ENCODE measurements around the gene SPATA31A3.
"Not testable (repeated sequence)": the region's sequence is repeated elsewhere in the genome, so short reads cannot be mapped to it uniquely, and the experiment has no call there.

SPATA31A3 gene

GRCh38 chr9:66992450-66992849 is at the start of gene SPATA31A3:
TSS of gene SPATA31A3 (minus strand) at chr9:66992550. CDS start at chr9:66992521, 29 bp downstream.
- DNase-seq: not testable (repeated sequence)

DNA sequence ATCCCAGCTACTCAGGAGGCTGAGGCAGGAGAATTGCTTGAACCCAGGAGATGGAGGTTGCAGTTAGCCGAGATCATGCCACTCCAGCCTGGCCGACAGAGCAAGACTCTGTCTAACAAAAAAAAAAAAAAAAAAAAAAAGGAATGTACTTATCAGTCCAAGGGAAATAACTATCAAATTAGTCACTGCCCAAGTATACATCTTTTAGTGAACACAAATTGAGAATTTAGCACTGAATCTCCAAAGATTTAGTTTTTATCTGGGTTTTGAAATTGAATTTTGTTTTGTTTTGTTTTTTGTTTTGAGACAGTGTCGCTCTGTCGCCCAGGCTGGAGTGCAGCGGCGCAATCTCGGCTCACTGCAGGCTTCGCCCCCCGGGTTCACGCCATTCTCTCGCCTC is 39.8 kb downstream of the SPATA31A3 start:
- not testable (repeated sequence) for DNase-seq

GRCh38 chr9:66942400-66943155 is 49.8 kb downstream of the SPATA31A3 start:
- not testable (repeated sequence) for DNase-seq

DNA sequence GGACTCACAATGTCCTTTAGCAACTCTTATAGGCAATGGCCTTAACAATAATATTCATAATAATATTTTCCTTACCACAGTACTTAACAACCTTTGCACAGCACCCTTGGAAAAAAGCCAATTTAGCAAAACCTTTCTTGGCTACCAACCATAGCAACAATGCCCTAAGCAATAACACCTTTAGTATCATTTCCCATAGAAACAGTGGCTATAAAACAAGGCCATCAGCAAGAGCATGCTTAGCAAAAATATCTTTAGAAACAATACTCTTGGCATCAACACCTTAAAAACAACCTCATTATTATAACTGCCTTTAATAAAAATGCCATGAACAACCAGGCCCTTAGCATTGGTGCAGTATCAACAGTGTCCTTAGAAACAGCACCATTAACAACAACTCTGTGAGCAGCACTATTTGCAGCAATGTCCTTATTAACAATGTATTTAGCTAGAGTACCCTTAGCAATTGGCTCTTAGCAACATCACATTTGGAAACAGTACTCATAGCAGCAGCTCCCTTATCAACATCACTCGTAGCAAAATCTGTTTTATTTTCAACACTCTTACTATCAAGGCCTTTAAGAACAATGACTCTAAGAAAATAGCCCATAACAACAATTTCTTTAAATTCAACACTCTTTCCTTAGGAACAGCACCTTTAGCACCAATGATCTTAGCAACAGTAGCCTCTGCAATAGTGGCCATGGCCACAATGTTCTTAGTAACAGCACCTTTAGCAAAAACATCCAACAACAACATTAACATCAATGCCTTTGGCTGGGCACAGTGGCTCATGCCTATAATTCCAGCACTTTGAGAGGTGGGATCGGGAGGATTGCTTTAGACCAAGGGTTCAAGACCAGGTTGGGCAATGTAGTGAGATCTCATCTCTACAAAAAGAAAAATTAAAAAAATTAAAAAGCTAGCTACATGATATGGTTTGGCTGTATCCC is 52.2 kb downstream of the SPATA31A3 start:
- DNase-seq: not testable (repeated sequence)

- not testable (repeated sequence) for DNase-seq
Observed at GRCh38 chr9:66938322-66938721, 54.0 kb downstream of the SPATA31A3 start.

GRCh38 chr9:66937662-66938061 is 54.7 kb downstream of the SPATA31A3 start:
- DNase-seq: not testable (repeated sequence)

All from NCI-H1930 (cell line).